Mesothelial cell of epicardium (in vitro differentiated cells): ENCODE data around the gene ILF3. TPM values are rescaled to one million over a fixed set of nuclear protein-coding genes. Genes with fewer than 3 reads are reported as not detected.

Experiments used
- DNase-seq, 2 experiments: peaks; one replicate each; pipeline ENCODE4 v3.0.0; 2021; ENCODE audit warnings: low spot score in 2 of 2; ENCODE audit not compliant: unreplicated experiment in 2 of 2
- H3K27ac Mint-ChIP-seq: 2 replicates; pipeline ENCODE4 v1.8.0; 2021; ENCODE audit warnings: mixed read lengths
- H3K27me3 Mint-ChIP-seq: 2 replicates; pipeline ENCODE4 v1.8.0; 2021; ENCODE audit warnings: low read depth, mixed read lengths
- H3K36me3 Mint-ChIP-seq: 2 replicates; pipeline ENCODE4 v1.8.0; 2021; ENCODE audit warnings: mixed read lengths
- H3K4me1 Mint-ChIP-seq: 2 replicates; pipeline ENCODE4 v1.8.0; 2021; ENCODE audit warnings: mixed read lengths
- H3K4me3 Mint-ChIP-seq: 2 replicates; pipeline ENCODE4 v1.8.0; 2021; ENCODE audit warnings: mild to moderate bottlenecking, moderate library complexity, mixed read lengths
- H3K9me3 Mint-ChIP-seq: 2 replicates; pipeline ENCODE4 v1.8.0; 2021; ENCODE audit warnings: mixed read lengths
- total RNA-seq: library from RNA; stranded (reverse); gene quantifications from 3 replicates; pipeline ENCODE4 v1.2.1, GENCODE V29; 2021
- TF ChIP-seq, protein P1 (sequence below): fragments of 200-600 bp; sonication (generic); IDR thresholded peaks from one replicate; pipeline ENCODE4 v1.5.0; 2021; ENCODE audit warnings: antibody characterized with exemption; ENCODE audit not compliant: unreplicated experiment

ILF3 gene
- total RNA-seq, 1 donor from 2014 or later: 617 TPM

DNA sequence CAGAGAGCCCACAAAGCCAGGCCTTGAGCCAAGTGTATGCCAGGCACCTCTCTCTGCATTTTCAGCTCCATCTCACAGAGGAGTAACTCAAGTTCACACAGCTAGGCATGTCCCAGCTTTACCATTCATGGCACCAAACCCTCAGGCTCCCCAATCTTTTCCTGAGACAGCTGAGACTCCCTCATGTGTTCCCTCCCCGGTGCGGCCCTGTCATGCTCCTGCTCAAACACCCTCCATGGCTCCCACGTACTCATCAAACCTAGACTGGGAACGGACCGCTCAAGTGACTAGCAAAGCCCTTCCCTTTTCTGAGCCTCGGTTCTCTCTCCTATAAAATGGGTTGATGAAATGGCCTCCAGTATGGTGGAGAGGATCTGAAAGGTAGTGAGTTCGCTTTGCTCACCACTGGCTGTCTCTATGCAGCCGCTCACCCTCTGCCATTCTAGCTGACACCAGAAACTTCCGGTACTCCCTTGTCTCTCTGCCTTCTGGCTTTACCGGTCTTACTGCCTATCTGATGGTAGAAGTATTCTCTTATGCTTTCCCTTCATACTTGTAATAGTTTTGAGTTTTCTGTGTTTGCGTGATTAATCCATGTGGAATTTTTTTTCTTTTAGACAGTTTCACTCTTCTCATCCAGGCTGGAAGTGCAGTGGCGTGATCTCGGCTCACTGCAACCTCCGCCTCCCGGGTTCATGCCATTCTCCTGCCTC lies 36.6 kb upstream of the ILF3 start:
- TF ChIP-seq, protein P1, sequence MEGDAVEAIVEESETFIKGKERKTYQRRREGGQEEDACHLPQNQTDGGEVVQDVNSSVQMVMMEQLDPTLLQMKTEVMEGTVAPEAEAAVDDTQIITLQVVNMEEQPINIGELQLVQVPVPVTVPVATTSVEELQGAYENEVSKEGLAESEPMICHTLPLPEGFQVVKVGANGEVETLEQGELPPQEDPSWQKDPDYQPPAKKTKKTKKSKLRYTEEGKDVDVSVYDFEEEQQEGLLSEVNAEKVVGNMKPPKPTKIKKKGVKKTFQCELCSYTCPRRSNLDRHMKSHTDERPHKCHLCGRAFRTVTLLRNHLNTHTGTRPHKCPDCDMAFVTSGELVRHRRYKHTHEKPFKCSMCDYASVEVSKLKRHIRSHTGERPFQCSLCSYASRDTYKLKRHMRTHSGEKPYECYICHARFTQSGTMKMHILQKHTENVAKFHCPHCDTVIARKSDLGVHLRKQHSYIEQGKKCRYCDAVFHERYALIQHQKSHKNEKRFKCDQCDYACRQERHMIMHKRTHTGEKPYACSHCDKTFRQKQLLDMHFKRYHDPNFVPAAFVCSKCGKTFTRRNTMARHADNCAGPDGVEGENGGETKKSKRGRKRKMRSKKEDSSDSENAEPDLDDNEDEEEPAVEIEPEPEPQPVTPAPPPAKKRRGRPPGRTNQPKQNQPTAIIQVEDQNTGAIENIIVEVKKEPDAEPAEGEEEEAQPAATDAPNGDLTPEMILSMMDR: no peak
- Mint-ChIP-seq H3K4me1 (peaks cover 17% of the 10 kb centered on the region), H3K36me3 (peaks cover 10% of the 10 kb centered on the region), H3K27me3 (no peaks in the 10 kb centered on the region), H3K4me3 (peak overlapping the region; percentile 12), H3K9me3 (no peaks in the 10 kb centered on the region), H3K27ac (peak overlapping the region; percentile 99)
- no peak for DNase-seq

DNA sequence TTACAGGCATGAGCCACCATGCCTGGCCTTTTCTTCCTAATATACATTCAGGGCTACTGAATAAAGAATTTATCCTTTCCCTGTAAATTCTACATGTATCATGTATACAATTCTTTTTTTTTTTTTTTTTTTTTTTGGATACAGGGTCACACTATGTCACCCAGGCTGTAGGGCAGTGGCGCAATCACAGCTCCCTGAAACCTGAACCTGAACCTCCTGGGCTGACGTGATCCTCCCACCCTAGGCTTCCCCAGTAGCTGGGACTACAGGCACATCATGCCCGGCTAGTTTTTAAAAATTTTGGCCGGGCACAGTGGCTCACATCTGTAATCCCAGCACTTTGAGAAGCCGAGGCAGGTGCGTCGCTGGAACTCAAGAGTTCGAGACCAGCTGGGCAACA lies 35.3 kb upstream of the ILF3 start:
- Mint-ChIP-seq H3K4me3 (no peak overlapping the region), H3K27ac (peak overlapping the region; percentile 99), H3K36me3 (peaks cover 6% of the 10 kb centered on the region), H3K27me3 (no peaks in the 10 kb centered on the region), H3K9me3 (no peaks in the 10 kb centered on the region), H3K4me1 (peaks cover 17% of the 10 kb centered on the region)
- no peak for DNase-seq
- TF ChIP-seq, protein P1: no peak

DNA sequence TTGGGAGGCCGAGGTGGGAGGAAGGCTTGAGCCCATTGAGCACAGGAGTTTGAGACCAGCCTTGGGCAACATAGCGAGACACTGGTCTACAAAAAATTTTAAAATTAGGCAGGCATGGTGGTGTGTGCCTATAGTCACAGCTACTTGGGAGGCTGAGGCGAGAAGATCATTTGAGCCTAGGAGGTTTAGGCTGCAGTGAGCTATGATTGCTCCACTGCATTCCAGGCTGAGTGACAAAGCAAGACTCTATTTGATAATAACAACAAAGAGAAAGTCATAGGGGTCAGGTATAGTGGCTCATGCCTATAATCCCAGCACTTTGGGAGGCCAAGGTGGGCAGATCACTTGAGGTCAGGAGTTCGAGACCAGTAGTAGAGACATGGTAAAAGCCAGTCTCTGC lies 33.4 kb upstream of the ILF3 start:
- no peak for DNase-seq
- H3K9me3 Mint-ChIP-seq: no peaks in the 10 kb centered on the region
- H3K4me3 Mint-ChIP-seq: no peak overlapping the region
- H3K27me3 Mint-ChIP-seq: no peaks in the 10 kb centered on the region
- TF ChIP-seq, protein P1: no peak
- peak overlapping the region; percentile 91 for H3K27ac Mint-ChIP-seq
- peaks cover 3% of the 10 kb centered on the region for H3K36me3 Mint-ChIP-seq
- peaks cover 25% of the 10 kb centered on the region for H3K4me1 Mint-ChIP-seq

DNA sequence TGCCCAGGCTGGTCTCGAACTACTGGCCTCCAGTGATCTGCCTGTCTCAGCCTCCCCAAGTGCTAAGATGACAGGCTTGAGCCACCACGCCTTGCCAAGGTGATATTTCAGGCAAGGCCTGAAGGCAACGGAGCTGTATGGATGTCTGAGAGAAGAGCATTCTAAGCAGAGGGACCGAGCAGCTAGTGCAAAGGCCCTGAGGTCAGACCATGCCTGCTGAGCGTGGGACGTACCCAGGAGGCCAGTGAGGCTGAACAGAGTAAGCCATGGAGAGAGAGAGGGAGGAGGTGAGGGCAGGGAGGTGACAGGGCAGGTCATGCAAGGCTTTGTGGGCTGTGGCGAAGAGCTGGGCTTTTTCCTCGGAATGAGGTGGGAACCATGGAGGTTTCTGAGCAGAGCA lies 32.2 kb upstream of the ILF3 start:
- Mint-ChIP-seq H3K27ac (peak overlapping the region; percentile 78), H3K4me3 (no peak overlapping the region), H3K36me3 (peaks cover 3% of the 10 kb centered on the region), H3K9me3 (no peaks in the 10 kb centered on the region), H3K27me3 (no peaks in the 10 kb centered on the region), H3K4me1 (peaks cover 31% of the 10 kb centered on the region)
- TF ChIP-seq, protein P1: no peak
- no peak for DNase-seq

DNA sequence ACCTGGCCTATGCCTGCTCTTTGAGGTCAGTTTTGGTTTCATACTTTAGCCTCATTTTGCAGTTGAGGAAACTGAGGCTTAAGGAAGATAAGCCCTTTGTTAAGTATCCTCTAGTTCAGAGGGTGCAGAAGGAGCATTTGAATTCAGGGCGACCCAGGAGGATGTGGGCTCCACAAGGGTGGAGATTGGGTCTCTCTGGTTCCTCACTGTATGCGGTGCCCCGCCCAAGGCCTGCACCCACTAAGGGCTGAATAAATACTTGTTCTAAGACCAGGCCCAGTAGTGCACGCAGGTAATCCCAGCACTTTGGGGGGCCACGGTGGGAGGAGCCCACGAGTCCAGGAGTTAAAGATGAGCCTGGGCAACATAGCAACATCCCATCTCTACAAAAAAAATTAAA lies 29.6 kb upstream of the ILF3 start:
- peak overlapping the region; percentile 96 for H3K27ac Mint-ChIP-seq
- peak overlapping the region; percentile 91 for H3K4me3 Mint-ChIP-seq
- peaks cover 27% of the 10 kb centered on the region for H3K4me1 Mint-ChIP-seq
- DNase-seq: no peak
- no peaks in the 10 kb centered on the region for H3K27me3 Mint-ChIP-seq
- TF ChIP-seq, protein P1: no peak
- peaks cover 14% of the 10 kb centered on the region for H3K36me3 Mint-ChIP-seq
- H3K9me3 Mint-ChIP-seq: no peaks in the 10 kb centered on the region
